Liver (tissue), 9 donors: Measurements from ENCODE around the gene PTPRN2. TPM values are rescaled to one million over a fixed set of nuclear protein-coding genes. Genes with fewer than 3 reads are reported as not detected.
"Not testable (repeated sequence)": the region's sequence is repeated elsewhere in the genome, so short reads cannot be mapped to it uniquely, and the experiment has no call there.

Experiments
- DNase-seq: peaks from one replicate; pipeline ENCODE4 v3.0.0-alpha.2; 2017; ENCODE audit warnings: low spot score
- H3K27ac ChIP-seq, 2 donors: one replicate each; pipeline ENCODE4 v1.7.0; 2013; ENCODE audit warnings: inconsistent platforms in 2 of 2, low read length in 2 of 2, control low read depth in 1 of 2, low read depth in 1 of 2, mild to moderate bottlenecking in 1 of 2
- H3K27me3 ChIP-seq, 4 donors: one replicate each; pipeline versions ENCODE4 v1.6.1 to v1.7.0; 2013; ENCODE audit warnings: low read length in 3 of 4, inconsistent platforms in 1 of 4, mild to moderate bottlenecking in 1 of 4, moderate library complexity in 1 of 4; ENCODE audit not compliant: control insufficient read depth in 4 of 4, insufficient read depth in 4 of 4
- H3K36me3 ChIP-seq, 4 donors: one replicate each; pipeline versions ENCODE4 v1.6.1 to v1.7.0; 2013; ENCODE audit warnings: low read length in 3 of 4, mild to moderate bottlenecking in 3 of 4, low read depth in 1 of 4, moderate library complexity in 1 of 4; ENCODE audit not compliant: control insufficient read depth in 4 of 4, insufficient read depth in 3 of 4
- H3K4me1 ChIP-seq, 4 donors: one replicate each; pipeline versions ENCODE4 v1.6.1 to v1.7.0; 2013; ENCODE audit warnings: low read length in 3 of 4, mild to moderate bottlenecking in 3 of 4, moderate library complexity in 1 of 4; ENCODE audit not compliant: control insufficient read depth in 4 of 4, insufficient read depth in 4 of 4
- H3K4me3 ChIP-seq, 3 donors: one replicate each; pipeline versions ENCODE4 v1.6.1 to v1.7.0; 2013; ENCODE audit warnings: low read length in 3 of 3, control low read depth in 1 of 3, low read depth in 1 of 3, mild to moderate bottlenecking in 1 of 3
- H3K9ac ChIP-seq, 2 donors: one replicate each; pipeline ENCODE4 v1.7.0; 2013; ENCODE audit warnings: low read length in 2 of 2, mild to moderate bottlenecking in 2 of 2, moderate library complexity in 2 of 2, control low read depth in 1 of 2, low read depth in 1 of 2
- H3K9me3 ChIP-seq, 4 donors: one replicate each; pipeline versions ENCODE4 v1.6.1 to v1.7.0; 2013; ENCODE audit warnings: low read length in 3 of 4; ENCODE audit not compliant: control insufficient read depth in 4 of 4
- CTCF ChIP-seq: fragments of 150-350 bp; IDR thresholded peaks from 2 replicates; pipeline ENCODE4 v1.5.1; 2017; ENCODE audit warnings: improper control_type of control experiment, low read depth, low read length; ENCODE audit not compliant: missing input control
- FOXA2 ChIP-seq: IDR thresholded peaks from 2 replicates; pipeline ENCODE4 v1.6.1; 2016; ENCODE audit warnings: antibody characterized with exemption
- GABPA ChIP-seq, 2 donors: IDR thresholded peaks in 1 of 2; conservative IDR thresholded peaks in 1 of 2; 2 replicates each; pipeline ENCODE4 v1.6.1; 2016; ENCODE audit warnings: antibody characterized with exemption in 2 of 2, mild to moderate bottlenecking in 1 of 2, moderate library complexity in 1 of 2
- JUND ChIP-seq, 2 donors: IDR thresholded peaks; 2 replicates each; pipeline ENCODE4 v1.6.1; 2016; ENCODE audit warnings: antibody characterized with exemption in 2 of 2
- MAX ChIP-seq: IDR thresholded peaks from 2 replicates; pipeline ENCODE4 v1.6.1; 2016; ENCODE audit warnings: antibody characterized with exemption
- REST ChIP-seq: IDR thresholded peaks from 2 replicates; pipeline ENCODE4 v1.6.1; 2016; ENCODE audit warnings: antibody characterized with exemption, mild to moderate bottlenecking
- RXRA ChIP-seq, 2 donors: IDR thresholded peaks; 2 replicates each; pipeline ENCODE4 v1.6.1; 2017 to 2018; ENCODE audit warnings: antibody characterized with exemption in 2 of 2, mild to moderate bottlenecking in 1 of 2
- SP1 ChIP-seq: IDR thresholded peaks from 2 replicates; pipeline ENCODE4 v1.6.1; 2018; ENCODE audit warnings: antibody characterized with exemption, mild to moderate bottlenecking
- TAF1 ChIP-seq: conservative IDR thresholded peaks from 2 replicates; pipeline ENCODE4 v1.6.1; 2016; ENCODE audit warnings: antibody characterized with exemption, mild to moderate bottlenecking
- WGBS: extraction: QIAGEN DNeasy Blood & Tissue Kit; methylation state at CpG from one replicate; pipeline ENCODE4 v1.1.7; 2013; 5-methylcytosine and 5-hydroxymethylcytosine counted together
- polyA plus RNA-seq, 2 donors: library from polyadenylated mRNA; stranded (reverse) in 1 of 2; unstranded in 1 of 2; fragments of 200-250 nt in 1 of 2; fragments of >200 nt in 1 of 2; fragmentation: Nextera tagmentation in 1 of 2; extraction: Ambion mirVana in 1 of 2; gene quantifications; one replicate each; pipeline versions ENCODE4 v1.2.1 to v1.2.3, GENCODE V29; 2013 to 2015
- total RNA-seq, 2 donors: library from RNA; depleted of rRNA; stranded (reverse); fragments of >200 nt; gene quantifications; one replicate each; pipeline ENCODE4 v1.2.3, GENCODE V29; 2014
- donor health status: healthy.
- donor health status: healthy.
- donor health status: healthy.
- donor health status: healthy.
- donor health status: healthy.

PTPRN2 gene
- total and polyA plus RNA-seq, 4 donors: 0.75 to 1.9 (median 1.1) TPM

GRCh38 chr7:157903710-157904109 lies 683.9 kb downstream of the PTPRN2 start (continued):
- TF ChIP-seq REST: no peak

GRCh38 chr7:157903296-157903695 lies 684.3 kb downstream of the PTPRN2 start:
- TF ChIP-seq JUND (IDR thresholded peaks at IDR 0.05) (no peak), GABPA (IDR thresholded peaks at IDR 0.05 in 1 of 2, conservative IDR thresholded peaks at IDR 0.05 in 1 of 2) (no peak), TAF1 (no peak), SP1 (no peak), MAX (no peak), REST (no peak), FOXA2 (no peak), CTCF (no peak), RXRA (IDR thresholded peaks at IDR 0.05) (no peak)
- no peaks in the 10 kb centered on the region for H3K9me3 ChIP-seq
- H3K27me3 ChIP-seq: no peaks in the 10 kb centered on the region
- H3K9ac ChIP-seq: no peak overlapping the region
- no peak overlapping the region for H3K4me3 ChIP-seq
- no peak overlapping the region for H3K27ac ChIP-seq
- no peaks in the 10 kb centered on the region for H3K4me1 ChIP-seq
- no peaks in the 10 kb centered on the region for H3K36me3 ChIP-seq
- DNase-seq: no peak
- 91% methylated on average over 9 of the region's 9 CpGs for WGBS

GRCh38 chr7:157901816-157902610 lies 685.6 kb downstream of the PTPRN2 start:
- H3K27me3 ChIP-seq, H3K36me3 ChIP-seq, H3K27ac ChIP-seq, H3K4me3 ChIP-seq, H3K9me3 ChIP-seq, H3K4me1 ChIP-seq, DNase-seq, H3K9ac ChIP-seq: not testable (repeated sequence)
- WGBS: 93% methylated on average over 43 of the region's 45 CpGs
